K562 (cell line): ENCODE measurements around the gene SLC38A8. TPM values are rescaled to one million over a fixed set of nuclear protein-coding genes. Genes with fewer than 3 reads are reported as not detected.

Experiments
- CCNT2 ChIP-seq: IDR thresholded peaks from 2 replicates; pipeline ENCODE4 v1.6.1; 2011; ENCODE audit warnings: borderline replicate concordance, low read depth, mild to moderate bottlenecking, moderate library complexity, mixed read lengths, low read length; ENCODE audit not compliant: insufficient read length; ENCODE audit errors: extremely low read depth
- COPS2 ChIP-seq: fragments of 450-650 bp; conservative IDR thresholded peaks from 2 replicates; pipeline ENCODE4 v1.6.1; 2016; ENCODE audit warnings: mild to moderate bottlenecking, moderate library complexity
- CXXC5 ChIP-seq: fragments of 250-450 bp; sonication (Bioruptor Pico); IDR thresholded peaks from 2 replicates; pipeline ENCODE4 v1.8.0; 2022; ENCODE audit warnings: inconsistent platforms, mild to moderate bottlenecking, moderate library complexity
- EWSR1 ChIP-seq: fragments of 450-650 bp; IDR thresholded peaks from 2 replicates; pipeline ENCODE4 v1.6.1; 2018; ENCODE audit warnings: borderline replicate concordance, mild to moderate bottlenecking, low read depth, moderate library complexity; ENCODE audit not compliant: partially characterized antibody
- KDM5B ChIP-seq: fragments of 200-600 bp; sonication (generic); IDR thresholded peaks from 2 replicates; pipeline ENCODE4 v1.6.1; 2012; ENCODE audit warnings: low read depth, mild to moderate bottlenecking, moderate library complexity, low read length, control low read depth, inconsistent platforms; ENCODE audit not compliant: insufficient replicate concordance
- PHF20 ChIP-seq: fragments of 450-650 bp; IDR thresholded peaks from 2 replicates; pipeline ENCODE4 v1.6.1; 2018; ENCODE audit not compliant: partially characterized antibody
- PHF8 ChIP-seq: fragments of 200-600 bp; sonication (generic); IDR thresholded peaks from 2 replicates; pipeline ENCODE4 v1.6.1; 2012; ENCODE audit warnings: mixed run types, mild to moderate bottlenecking, inconsistent platforms, low read length, moderate library complexity, borderline replicate concordance
- SMARCC2 ChIP-seq: fragments of 450-650 bp; IDR thresholded peaks from 2 replicates; pipeline ENCODE4 v1.6.1; 2017; ENCODE audit warnings: antibody characterized with exemption, moderate library complexity, mild to moderate bottlenecking, low read depth
- TFAM ChIP-seq: fragments of 250-450 bp; sonication (Bioruptor Pico); conservative IDR thresholded peaks from 2 replicates; pipeline ENCODE4 v1.5.0; 2021; ENCODE audit warnings: mild to moderate bottlenecking, moderate library complexity
- ZNF445 ChIP-seq: fragments of 250-450 bp; sonication (Bioruptor Pico); IDR thresholded peaks from 2 replicates; pipeline ENCODE4 v1.4.0; 2020; ENCODE audit warnings: low read depth, mild to moderate bottlenecking, moderate library complexity
- ZNF586 ChIP-seq: fragments of 450-650 bp; formaldehyde crosslinking; conservative IDR thresholded peaks from 2 replicates; pipeline ENCODE4 v1.4.0; 2020; ENCODE audit warnings: mild to moderate bottlenecking, moderate library complexity
- polyA plus RNA-seq, 8 experiments: library from polyadenylated mRNA; depleted of rRNA in 4 of 8; stranded (reverse) in 5 of 8; unstranded in 3 of 8; fragments of >200 nt; fragmentation: Nextera tagmentation in 2 of 8; fragmentation: Illumina TruSeq in 1 of 8; extraction: Ambion mirVana in 2 of 8; extraction: Trizol in 1 of 8; gene quantifications; 2 replicates each; pipeline versions ENCODE4 v1.2.1 to v1.2.3, GENCODE V29; 2011 to 2014; ENCODE audit warnings: inconsistent platforms in 1 of 8, missing spikeins in 1 of 8
- total RNA-seq, 7 experiments: library from RNA; depleted of rRNA in 6 of 7; stranded (reverse); fragments of >200 nt in 6 of 7; fragmentation: Illumina TruSeq in 2 of 7; extraction: Trizol in 2 of 7; gene quantifications; 2 replicates each; pipeline versions ENCODE4 v1.2.1 to v1.2.3, GENCODE V29; 2011 to 2021; ENCODE audit warnings: low replicate concordance in 1 of 7
- TF ChIP-seq, protein P1 (sequence below), 3 experiments: IDR thresholded peaks in 2 of 3; conservative IDR thresholded peaks in 1 of 3; 2 replicates each; pipeline ENCODE4 v1.5.1; 2011 to 2012; ENCODE audit warnings: low read length in 3 of 3, mild to moderate bottlenecking in 3 of 3, control low read depth in 2 of 3, improper control_type of control experiment in 1 of 3, inconsistent platforms in 1 of 3, low read depth in 1 of 3, mixed read lengths in 1 of 3, moderate library complexity in 1 of 3; ENCODE audit not compliant: insufficient read depth in 2 of 3
- TF ChIP-seq, protein P2 (sequence below): sonication (generic); formaldehyde crosslinking; IDR thresholded peaks from 2 replicates; pipeline ENCODE4 v1.8.0; 2022; ENCODE audit warnings: missing genetic modification reagents, mild to moderate bottlenecking, borderline replicate concordance
- TF ChIP-seq, protein P3 (sequence below): fragments of 200-800 bp; sonication (Bioruptor generic); IDR thresholded peaks from 2 replicates; pipeline ENCODE4 v1.6.1; 2016; ENCODE audit warnings: missing genetic modification characterization, missing compliant biosample characterization
- TF ChIP-seq, protein P4 (sequence below): fragments of 450-650 bp; formaldehyde crosslinking; IDR thresholded peaks from 2 replicates; pipeline ENCODE4 v1.4.0; 2020; ENCODE audit warnings: mild to moderate bottlenecking, moderate library complexity
- TF ChIP-seq, protein P5 (sequence below): fragments of 250-450 bp; sonication (Bioruptor Pico); IDR thresholded peaks from 2 replicates; pipeline ENCODE4 v1.5.0; 2021

Gene SLC38A8
- total and polyA plus RNA-seq, 9 of the 15 experiments (the other 6 are each of a cell fraction or from before 2014, with no cell fraction given): 0.28 TPM; not detected in 8

DNA sequence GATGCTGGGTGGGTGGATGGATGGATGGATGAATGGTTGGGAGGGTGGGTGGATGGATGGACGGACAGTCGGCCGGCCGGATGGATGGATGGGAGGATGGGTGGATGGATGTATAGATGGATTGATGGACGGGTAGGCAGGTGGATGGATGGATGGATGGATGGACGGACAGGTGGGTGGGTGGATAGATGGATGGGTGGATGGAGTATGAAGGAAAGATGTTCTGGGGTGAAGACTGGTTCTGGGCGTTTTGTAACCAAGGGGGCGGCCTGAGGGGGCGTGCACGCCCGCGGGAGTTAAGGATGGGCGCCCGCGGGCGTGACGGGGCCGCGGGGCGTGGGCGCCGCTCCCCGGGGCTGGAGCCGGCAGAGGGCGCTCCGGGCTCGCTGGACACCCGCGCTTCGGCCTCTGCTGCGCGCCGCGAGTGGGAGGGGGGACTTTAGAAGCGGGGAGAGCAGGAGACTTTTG lies 74.7 kb downstream of the SLC38A8 start, which contains the start of gene NECAB2 (continued):
- TF ChIP-seq, protein P1, sequence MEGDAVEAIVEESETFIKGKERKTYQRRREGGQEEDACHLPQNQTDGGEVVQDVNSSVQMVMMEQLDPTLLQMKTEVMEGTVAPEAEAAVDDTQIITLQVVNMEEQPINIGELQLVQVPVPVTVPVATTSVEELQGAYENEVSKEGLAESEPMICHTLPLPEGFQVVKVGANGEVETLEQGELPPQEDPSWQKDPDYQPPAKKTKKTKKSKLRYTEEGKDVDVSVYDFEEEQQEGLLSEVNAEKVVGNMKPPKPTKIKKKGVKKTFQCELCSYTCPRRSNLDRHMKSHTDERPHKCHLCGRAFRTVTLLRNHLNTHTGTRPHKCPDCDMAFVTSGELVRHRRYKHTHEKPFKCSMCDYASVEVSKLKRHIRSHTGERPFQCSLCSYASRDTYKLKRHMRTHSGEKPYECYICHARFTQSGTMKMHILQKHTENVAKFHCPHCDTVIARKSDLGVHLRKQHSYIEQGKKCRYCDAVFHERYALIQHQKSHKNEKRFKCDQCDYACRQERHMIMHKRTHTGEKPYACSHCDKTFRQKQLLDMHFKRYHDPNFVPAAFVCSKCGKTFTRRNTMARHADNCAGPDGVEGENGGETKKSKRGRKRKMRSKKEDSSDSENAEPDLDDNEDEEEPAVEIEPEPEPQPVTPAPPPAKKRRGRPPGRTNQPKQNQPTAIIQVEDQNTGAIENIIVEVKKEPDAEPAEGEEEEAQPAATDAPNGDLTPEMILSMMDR (IDR thresholded peaks at IDR 0.05 in 2 of 3, conservative IDR thresholded peaks at IDR 0.05 in 1 of 3; ENCODE audit: insufficient read depth in 2 of 3, low read depth in 1 of 3, low read length in 3 of 3): peak; percentile 57 to 94 (median 82)
- peak; percentile 52 for TF ChIP-seq CXXC5
- TF ChIP-seq, protein P2, sequence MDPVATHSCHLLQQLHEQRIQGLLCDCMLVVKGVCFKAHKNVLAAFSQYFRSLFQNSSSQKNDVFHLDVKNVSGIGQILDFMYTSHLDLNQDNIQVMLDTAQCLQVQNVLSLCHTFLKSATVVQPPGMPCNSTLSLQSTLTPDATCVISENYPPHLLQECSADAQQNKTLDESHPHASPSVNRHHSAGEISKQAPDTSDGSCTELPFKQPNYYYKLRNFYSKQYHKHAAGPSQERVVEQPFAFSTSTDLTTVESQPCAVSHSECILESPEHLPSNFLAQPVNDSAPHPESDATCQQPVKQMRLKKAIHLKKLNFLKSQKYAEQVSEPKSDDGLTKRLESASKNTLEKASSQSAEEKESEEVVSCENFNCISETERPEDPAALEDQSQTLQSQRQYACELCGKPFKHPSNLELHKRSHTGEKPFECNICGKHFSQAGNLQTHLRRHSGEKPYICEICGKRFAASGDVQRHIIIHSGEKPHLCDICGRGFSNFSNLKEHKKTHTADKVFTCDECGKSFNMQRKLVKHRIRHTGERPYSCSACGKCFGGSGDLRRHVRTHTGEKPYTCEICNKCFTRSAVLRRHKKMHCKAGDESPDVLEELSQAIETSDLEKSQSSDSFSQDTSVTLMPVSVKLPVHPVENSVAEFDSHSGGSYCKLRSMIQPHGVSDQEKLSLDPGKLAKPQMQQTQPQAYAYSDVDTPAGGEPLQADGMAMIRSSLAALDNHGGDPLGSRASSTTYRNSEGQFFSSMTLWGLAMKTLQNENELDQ (CRISPR knock-in tag): no peak
- TF ChIP-seq, protein P3, sequence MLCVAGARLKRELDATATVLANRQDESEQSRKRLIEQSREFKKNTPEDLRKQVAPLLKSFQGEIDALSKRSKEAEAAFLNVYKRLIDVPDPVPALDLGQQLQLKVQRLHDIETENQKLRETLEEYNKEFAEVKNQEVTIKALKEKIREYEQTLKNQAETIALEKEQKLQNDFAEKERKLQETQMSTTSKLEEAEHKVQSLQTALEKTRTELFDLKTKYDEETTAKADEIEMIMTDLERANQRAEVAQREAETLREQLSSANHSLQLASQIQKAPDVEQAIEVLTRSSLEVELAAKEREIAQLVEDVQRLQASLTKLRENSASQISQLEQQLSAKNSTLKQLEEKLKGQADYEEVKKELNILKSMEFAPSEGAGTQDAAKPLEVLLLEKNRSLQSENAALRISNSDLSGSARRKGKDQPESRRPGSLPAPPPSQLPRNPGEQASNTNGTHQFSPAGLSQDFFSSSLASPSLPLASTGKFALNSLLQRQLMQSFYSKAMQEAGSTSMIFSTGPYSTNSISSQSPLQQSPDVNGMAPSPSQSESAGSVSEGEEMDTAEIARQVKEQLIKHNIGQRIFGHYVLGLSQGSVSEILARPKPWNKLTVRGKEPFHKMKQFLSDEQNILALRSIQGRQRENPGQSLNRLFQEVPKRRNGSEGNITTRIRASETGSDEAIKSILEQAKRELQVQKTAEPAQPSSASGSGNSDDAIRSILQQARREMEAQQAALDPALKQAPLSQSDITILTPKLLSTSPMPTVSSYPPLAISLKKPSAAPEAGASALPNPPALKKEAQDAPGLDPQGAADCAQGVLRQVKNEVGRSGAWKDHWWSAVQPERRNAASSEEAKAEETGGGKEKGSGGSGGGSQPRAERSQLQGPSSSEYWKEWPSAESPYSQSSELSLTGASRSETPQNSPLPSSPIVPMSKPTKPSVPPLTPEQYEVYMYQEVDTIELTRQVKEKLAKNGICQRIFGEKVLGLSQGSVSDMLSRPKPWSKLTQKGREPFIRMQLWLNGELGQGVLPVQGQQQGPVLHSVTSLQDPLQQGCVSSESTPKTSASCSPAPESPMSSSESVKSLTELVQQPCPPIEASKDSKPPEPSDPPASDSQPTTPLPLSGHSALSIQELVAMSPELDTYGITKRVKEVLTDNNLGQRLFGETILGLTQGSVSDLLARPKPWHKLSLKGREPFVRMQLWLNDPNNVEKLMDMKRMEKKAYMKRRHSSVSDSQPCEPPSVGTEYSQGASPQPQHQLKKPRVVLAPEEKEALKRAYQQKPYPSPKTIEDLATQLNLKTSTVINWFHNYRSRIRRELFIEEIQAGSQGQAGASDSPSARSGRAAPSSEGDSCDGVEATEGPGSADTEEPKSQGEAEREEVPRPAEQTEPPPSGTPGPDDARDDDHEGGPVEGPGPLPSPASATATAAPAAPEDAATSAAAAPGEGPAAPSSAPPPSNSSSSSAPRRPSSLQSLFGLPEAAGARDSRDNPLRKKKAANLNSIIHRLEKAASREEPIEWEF (CRISPR knock-in tag): no peak
- no peak for TF ChIP-seq ZNF445 (CRISPR knock-in tag)
- TF ChIP-seq EWSR1: no peak
- peak; percentile 35 for TF ChIP-seq CCNT2
- no peak for TF ChIP-seq TFAM (CRISPR knock-in tag)
- TF ChIP-seq ZNF586 (CRISPR knock-in tag): no peak
- no peak for TF ChIP-seq SMARCC2
- no peak for TF ChIP-seq PHF20
- no peak for TF ChIP-seq COPS2
- TF ChIP-seq, protein P4, sequence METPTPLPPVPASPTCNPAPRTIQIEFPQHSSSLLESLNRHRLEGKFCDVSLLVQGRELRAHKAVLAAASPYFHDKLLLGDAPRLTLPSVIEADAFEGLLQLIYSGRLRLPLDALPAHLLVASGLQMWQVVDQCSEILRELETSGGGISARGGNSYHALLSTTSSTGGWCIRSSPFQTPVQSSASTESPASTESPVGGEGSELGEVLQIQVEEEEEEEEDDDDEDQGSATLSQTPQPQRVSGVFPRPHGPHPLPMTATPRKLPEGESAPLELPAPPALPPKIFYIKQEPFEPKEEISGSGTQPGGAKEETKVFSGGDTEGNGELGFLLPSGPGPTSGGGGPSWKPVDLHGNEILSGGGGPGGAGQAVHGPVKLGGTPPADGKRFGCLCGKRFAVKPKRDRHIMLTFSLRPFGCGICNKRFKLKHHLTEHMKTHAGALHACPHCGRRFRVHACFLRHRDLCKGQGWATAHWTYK: no peak
- no peak for TF ChIP-seq PHF8
- TF ChIP-seq KDM5B: no peak
- TF ChIP-seq, protein P5, sequence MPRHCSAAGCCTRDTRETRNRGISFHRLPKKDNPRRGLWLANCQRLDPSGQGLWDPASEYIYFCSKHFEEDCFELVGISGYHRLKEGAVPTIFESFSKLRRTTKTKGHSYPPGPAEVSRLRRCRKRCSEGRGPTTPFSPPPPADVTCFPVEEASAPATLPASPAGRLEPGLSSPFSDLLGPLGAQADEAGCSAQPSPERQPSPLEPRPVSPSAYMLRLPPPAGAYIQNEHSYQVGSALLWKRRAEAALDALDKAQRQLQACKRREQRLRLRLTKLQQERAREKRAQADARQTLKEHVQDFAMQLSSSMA: no peak
